A549 treated with Hydrocortisone at 1 μM for 4 hours (cell line): ENCODE results near the gene GAREM1. TPM values are rescaled to one million over a fixed set of nuclear protein-coding genes. Genes with fewer than 3 reads are reported as not detected.

Source experiments
- total RNA-seq: library from RNA; stranded (reverse); fragments of 200-300 nt; extraction: Qiagen RNA extraction; gene quantifications from 5 replicates; pipeline ENCODE4 v1.2.3, GENCODE V29; 2022

The GAREM1 gene
- total RNA-seq: 4.6 to 6.4 TPM (median 5.2 TPM) in 5 replicates

DNA sequence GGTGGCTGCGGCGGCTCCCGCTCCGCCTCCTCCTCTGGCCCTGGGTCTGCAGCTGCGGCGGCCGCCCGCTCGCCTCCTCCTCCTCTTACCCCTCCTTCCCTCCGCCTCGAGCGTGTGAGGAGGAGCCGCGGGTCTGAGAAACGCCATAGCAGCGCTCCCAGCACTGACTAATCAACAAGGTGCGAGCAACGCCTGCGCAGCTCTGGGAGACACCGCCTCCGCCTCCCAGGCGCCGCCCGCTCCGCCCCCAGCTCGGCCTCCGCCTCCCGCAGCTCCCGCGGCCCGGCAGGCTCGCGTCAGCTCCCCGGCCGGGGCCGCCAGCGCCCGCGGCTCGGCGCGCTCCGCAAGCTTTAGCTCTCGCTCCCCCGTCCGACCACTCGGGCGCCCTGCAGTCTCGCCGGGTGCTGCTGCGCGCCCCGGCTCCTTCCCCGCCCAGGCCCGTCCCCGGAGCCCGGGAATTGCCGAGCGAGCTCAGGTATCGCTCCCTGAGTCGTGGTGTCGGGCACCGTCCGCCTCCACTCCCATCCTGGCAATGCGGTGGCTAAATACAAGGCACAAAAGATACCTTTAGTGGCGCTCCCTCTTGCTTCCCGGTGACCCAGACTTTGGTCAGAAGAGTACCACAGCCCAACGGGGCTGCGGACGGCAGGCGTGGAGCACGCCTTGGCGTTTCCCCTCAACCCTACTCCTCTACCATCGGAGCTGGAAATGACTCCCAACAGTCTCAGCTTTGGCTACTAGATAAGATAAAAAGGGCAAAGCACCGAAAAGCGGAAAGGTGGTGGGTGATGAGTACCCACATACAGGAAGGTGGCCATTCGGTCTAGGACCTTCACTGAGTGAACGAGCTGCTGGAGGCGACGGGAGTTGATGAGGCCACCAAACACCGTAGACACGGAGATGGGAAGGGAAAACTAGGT lies at the start of gene GAREM1:
Gene GAREM1 (minus strand): TSS at position 169 of the 920 bp plus-strand sequence. CDS start 454 bp downstream, outside the sequence.

